Epithelial cell of esophagus (primary cell): Measurements from ENCODE around the gene TMSB4X.

Experiments used
- DNase-seq: peaks from one replicate; pipeline ENCODE4 v3.0.0; 2010; ENCODE audit warnings: low read depth
- H3K4me3 ChIP-seq: 2 replicates; pipeline ENCODE4 v1.5.1; 2011; ENCODE audit warnings: mild to moderate bottlenecking, low read length, control low read depth
- TF ChIP-seq, protein P1 (sequence below): IDR thresholded peaks from 2 replicates; pipeline ENCODE4 v1.5.1; 2011; ENCODE audit warnings: low read depth, mild to moderate bottlenecking, low read length, control low read depth, inconsistent platforms; ENCODE audit not compliant: insufficient read depth; ENCODE audit errors: missing control alignments

TMSB4X gene

GRCh38 chrX:12965131-12965940 is 9.6 kb upstream of the TMSB4X start:
- DNase-seq: no peak
- H3K4me3 ChIP-seq: no peak overlapping the region
- TF ChIP-seq, protein P1, sequence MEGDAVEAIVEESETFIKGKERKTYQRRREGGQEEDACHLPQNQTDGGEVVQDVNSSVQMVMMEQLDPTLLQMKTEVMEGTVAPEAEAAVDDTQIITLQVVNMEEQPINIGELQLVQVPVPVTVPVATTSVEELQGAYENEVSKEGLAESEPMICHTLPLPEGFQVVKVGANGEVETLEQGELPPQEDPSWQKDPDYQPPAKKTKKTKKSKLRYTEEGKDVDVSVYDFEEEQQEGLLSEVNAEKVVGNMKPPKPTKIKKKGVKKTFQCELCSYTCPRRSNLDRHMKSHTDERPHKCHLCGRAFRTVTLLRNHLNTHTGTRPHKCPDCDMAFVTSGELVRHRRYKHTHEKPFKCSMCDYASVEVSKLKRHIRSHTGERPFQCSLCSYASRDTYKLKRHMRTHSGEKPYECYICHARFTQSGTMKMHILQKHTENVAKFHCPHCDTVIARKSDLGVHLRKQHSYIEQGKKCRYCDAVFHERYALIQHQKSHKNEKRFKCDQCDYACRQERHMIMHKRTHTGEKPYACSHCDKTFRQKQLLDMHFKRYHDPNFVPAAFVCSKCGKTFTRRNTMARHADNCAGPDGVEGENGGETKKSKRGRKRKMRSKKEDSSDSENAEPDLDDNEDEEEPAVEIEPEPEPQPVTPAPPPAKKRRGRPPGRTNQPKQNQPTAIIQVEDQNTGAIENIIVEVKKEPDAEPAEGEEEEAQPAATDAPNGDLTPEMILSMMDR: no peak

GRCh38 chrX:12966151-12966550 is 8.8 kb upstream of the TMSB4X start:
- no peak overlapping the region for H3K4me3 ChIP-seq
- TF ChIP-seq, protein P1: no peak
- DNase-seq: no peak

DNA sequence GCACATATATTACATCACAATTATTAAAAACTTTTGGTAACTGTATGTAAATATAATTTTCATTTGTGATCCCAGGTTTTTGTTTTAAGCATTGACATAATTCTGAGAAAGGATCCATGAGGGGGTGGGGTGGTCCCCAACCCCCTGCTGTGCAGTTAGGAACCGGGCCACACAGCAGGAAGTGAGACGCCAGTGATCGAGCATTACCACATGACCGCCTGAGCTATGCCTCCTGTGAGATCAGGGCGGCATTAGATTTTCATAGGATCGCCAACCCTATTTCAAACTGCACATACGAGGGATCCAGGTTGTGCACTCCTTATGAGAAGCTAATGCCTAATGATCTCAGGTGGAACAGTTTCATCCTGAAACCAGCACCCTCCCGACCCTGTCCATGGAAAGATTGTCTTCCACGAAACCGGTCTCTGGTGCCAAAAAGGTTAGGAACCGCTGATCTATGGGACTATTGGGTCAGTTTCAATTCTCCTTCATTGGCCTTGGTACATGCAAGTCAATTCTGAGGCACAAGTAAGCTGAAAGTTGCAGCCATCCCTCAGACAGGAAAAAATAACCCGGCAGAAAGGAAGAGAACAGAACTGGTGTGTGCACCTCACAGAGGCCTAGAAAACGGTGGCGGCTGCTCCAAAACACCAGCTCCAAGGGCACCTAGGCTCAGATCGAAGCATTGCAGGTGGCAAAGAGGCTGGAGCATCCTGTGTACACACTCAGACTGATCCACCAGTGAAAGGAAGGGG is 7.0 kb upstream of the TMSB4X start:
- TF ChIP-seq, protein P1: no peak
- DNase-seq: no peak

DNA sequence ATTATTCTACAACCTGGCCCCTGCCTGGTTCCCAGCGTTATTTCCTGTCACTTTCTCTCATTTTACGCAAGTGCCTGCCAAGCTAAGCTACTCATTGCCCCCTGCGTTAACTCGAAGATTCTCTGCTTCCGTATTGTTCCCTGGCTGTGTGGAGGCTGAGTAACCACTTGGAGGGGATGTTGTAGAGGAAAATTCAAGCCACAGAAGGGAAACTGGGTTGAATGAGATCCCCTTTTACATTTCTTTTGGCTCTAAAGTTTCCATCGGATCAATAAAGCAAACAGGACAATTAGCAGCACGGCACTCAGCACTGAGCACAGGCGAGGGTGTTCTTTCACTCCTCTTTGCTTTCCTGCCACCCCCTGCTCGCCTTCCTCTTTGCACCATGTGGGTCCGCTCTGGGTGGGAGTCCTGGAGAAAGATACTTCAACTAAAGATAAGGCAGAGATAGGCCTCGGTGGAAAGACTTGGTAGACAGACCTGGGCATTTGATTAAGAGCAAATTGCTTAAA is 4.2 kb upstream of the TMSB4X start:
- TF ChIP-seq, protein P1: peak; percentile 38
- DNase-seq: no peak
- H3K4me3 ChIP-seq: no peak overlapping the region

More for the DNA sequence above, 7.0 kb upstream of the TMSB4X start:
- no peak overlapping the region for H3K4me3 ChIP-seq

DNA sequence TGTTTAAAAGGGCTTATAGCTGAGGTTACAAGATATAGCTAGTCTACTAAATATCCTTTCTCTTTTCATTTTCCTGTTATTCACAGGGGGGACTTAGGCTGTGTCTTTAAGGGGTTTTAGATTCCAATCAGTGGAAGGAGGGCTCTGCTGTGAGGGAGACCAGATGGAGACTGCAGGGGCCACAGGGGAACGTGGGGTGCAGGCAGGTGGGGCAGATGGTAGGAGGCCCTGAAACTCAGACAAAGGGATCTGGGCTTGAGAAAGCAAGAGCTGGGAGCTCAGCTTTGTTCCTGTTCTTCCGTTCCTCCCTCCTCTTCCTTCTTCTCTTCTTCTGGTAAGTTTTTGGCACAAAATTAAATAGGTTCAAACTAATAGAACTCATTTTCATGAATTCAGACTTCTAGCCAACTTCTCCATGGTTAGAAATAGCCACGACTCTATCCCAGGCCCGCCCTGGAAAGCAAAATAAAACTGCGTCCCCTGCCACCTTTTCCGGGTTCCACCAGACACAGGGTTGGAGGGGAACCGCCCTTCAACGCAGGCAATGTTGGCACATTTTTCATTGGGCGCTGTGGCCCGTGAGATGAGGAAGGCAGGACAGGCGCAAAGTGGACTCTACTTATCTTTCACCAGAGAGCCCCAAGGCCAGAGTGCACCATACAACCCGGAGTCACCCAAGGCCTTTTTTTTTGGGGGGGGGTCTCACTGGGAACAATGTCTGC is 3.5 kb upstream of the TMSB4X start:
- no peak for DNase-seq
- H3K4me3 ChIP-seq: no peak overlapping the region
- TF ChIP-seq, protein P1: no peak

DNA sequence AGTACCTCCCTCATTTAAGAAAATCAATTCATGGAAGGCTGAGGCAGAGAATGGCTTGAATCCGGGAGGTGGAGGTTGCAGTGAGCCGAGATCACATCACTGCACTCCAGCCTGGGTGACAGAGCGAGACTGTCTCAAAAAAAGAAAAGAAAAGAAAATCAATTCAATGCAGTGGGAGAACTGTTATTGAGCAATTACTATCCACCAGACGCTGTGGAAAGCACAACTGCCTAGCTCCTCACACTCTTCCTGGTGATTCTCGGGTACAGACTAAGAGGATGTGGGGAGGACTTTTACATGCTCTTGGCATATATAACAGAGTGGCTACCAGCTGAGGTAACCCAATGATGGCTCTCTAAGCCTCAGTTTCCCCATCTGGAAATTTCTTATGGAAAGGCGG is 2.7 kb upstream of the TMSB4X start:
- TF ChIP-seq, protein P1: no peak
- H3K4me3 ChIP-seq: no peak overlapping the region
- no peak for DNase-seq
